PC-3 (cell line): ENCODE measurements around the gene CNPY4. TPM values are rescaled to one million over a fixed set of nuclear protein-coding genes. Genes with fewer than 3 reads are reported as not detected.

Experiments
- ATAC-seq: fragments of 200-7000 bp; cut with Tn5 transposase; 2 replicates; pipeline ENCODE4 v1.9.1; 2020; ENCODE audit warnings: mild to moderate bottlenecking, moderate library complexity
- BruUV-seq: library from RNA; stranded (reverse); fragments of 400-500 nt; replicated peaks from 2 replicates; lab custom pipeline; 2021; lab: Mats Ljungman, UMichigan
- CTCF ChIA-PET: fragments of 300-600 bp; sonication (Branson Sonifier 250); formaldehyde crosslinking; loops from one replicate; lab custom pipeline; 2022; ENCODE audit warnings: antibody characterized with exemption; lab: Charles Lee
- POLR2A ChIA-PET: fragments of 300-600 bp; sonication (Branson Sonifier 250); formaldehyde crosslinking; loops from one replicate; lab custom pipeline; 2022; ENCODE audit warnings: antibody characterized with exemption; ENCODE audit not compliant: unreplicated experiment; lab: Charles Lee
- DNase-seq: peaks from one replicate; pipeline ENCODE4 v3.0.0-alpha.2; 2015
- H2AFZ ChIP-seq: fragments of 300-600 bp; sonication (generic); 2 replicates; pipeline ENCODE4 v1.6.0; 2016; ENCODE audit warnings: antibody characterized with exemption, low read length
- H3F3A ChIP-seq: fragments of 300-600 bp; sonication (generic); one replicate; pipeline ENCODE4 v1.6.0; 2017; ENCODE audit warnings: antibody characterized with exemption, low read length, control low read depth, mild to moderate bottlenecking; ENCODE audit not compliant: unreplicated experiment
- H3K27ac ChIP-seq: fragments of 300-600 bp; sonication (generic); 2 replicates; pipeline ENCODE4 v1.5.1; 2016; ENCODE audit warnings: mild to moderate bottlenecking, low read length
- H3K27me3 ChIP-seq: fragments of 300-600 bp; sonication (generic); 2 replicates; pipeline ENCODE4 v1.6.1; 2016; ENCODE audit warnings: low read length, mixed read lengths
- H3K36me3 ChIP-seq: fragments of 300-600 bp; sonication (generic); 2 replicates; pipeline ENCODE4 v1.6.1; 2016; ENCODE audit warnings: low read depth, mixed run types, low read length, mixed read lengths
- H3K4me1 ChIP-seq: fragments of 300-600 bp; sonication (generic); 2 replicates; pipeline ENCODE4 v1.5.1; 2016; ENCODE audit warnings: low read length; ENCODE audit not compliant: insufficient read depth
- H3K4me2 ChIP-seq: fragments of 300-600 bp; sonication (generic); 2 replicates; pipeline ENCODE4 v1.6.0; 2016; ENCODE audit warnings: low read length
- H3K4me3 ChIP-seq: fragments of 300-600 bp; sonication (generic); 2 replicates; pipeline ENCODE4 v1.5.1; 2016; ENCODE audit warnings: mild to moderate bottlenecking, low read length, mixed read lengths
- H3K79me2 ChIP-seq: fragments of 300-600 bp; sonication (generic); 2 replicates; pipeline ENCODE4 v1.6.1; 2017; ENCODE audit warnings: low read length, mixed read lengths
- H3K9ac ChIP-seq: fragments of 300-600 bp; sonication (generic); 2 replicates; pipeline ENCODE4 v1.6.0; 2016; ENCODE audit warnings: mild to moderate bottlenecking, low read length
- H3K9me2 ChIP-seq: fragments of 300-600 bp; sonication (generic); replicated peaks from 2 replicates; pipeline ENCODE4 v1.6.1; 2016; ENCODE audit warnings: mixed run types, low read length, mixed read lengths
- H3K9me3 ChIP-seq: fragments of 300-600 bp; sonication (generic); 2 replicates; pipeline ENCODE4 v1.6.1; 2016; ENCODE audit warnings: low read length, mixed read lengths
- H4K20me1 ChIP-seq: fragments of 300-600 bp; sonication (generic); 2 replicates; pipeline ENCODE4 v1.6.1; 2016; ENCODE audit warnings: low read length, mixed read lengths
- EZH2 ChIP-seq: fragments of 300-600 bp; sonication (generic); IDR thresholded peaks from one replicate; pipeline ENCODE4 v1.6.1; 2017; ENCODE audit warnings: antibody characterized with exemption, mild to moderate bottlenecking, low read length; ENCODE audit not compliant: unreplicated experiment
- EZH2phosphoT487 ChIP-seq: fragments of 300-600 bp; sonication (generic); IDR thresholded peaks from 2 replicates; pipeline ENCODE4 v1.6.1; 2018; ENCODE audit warnings: mild to moderate bottlenecking, antibody characterized with exemption, low read length, borderline replicate concordance
- intact Hi-C: fragments of 100-400 bp; cut with micrococcal nuclease; formaldehyde crosslinking; loops from 2 replicates; pipeline ENCODE4 v1.9.0; 2023
- microRNA-seq: library from miRNA; unstranded; fragments of <30 nt; microRNA quantifications from one replicate; pipeline ENCODE4 v1.1.0, GENCODE V29; 2020; ENCODE audit not compliant: unreplicated experiment
- total RNA-seq: library from RNA; depleted of rRNA; stranded (reverse); fragments of >200 nt; gene quantifications from 2 replicates; pipeline ENCODE4 v1.2.3, GENCODE V29; 2014; rRNA removed
- TF ChIP-seq, protein P1 (sequence below): fragments of 300-600 bp; sonication (generic); conservative IDR thresholded peaks from 2 replicates; pipeline ENCODE4 v1.5.1; 2017; ENCODE audit warnings: antibody characterized with exemption, low read depth, mild to moderate bottlenecking, low read length

Gene CNPY4
- total RNA-seq, 1 experiment from 2014 or later = 7.5 TPM

DNA sequence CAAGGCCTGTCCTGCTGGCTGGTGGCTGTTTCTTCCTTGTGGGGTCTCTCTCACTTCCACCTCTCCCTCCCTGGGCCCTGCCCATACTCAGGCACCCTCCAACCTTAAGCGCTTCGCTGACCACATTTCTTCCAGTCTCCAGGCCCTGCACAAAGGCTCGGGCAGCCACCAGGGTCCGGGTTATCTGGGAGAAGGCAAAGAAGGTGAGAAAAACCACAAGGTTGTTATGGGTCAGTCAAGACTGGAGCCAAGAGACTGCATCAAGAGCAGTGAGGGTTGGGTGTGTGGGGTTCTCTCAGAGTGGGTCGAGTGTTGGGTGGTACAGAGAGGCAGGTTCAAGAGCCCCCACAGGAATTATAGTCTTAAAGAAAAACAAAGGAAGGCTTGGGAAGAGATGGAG is 55.1 kb downstream of the CNPY4 start:
- ChIA-PET POLR2A (no interaction called here), CTCF (no interaction called here)
- H3K36me3 ChIP-seq = no peaks in the 10 kb centered on the region
- no peaks in the 10 kb centered on the region for H3K9me2 ChIP-seq
- BruUV-seq = no TSS peak
- no peaks in the 10 kb centered on the region for H3F3A ChIP-seq
- H3K79me2 ChIP-seq = no peaks in the 10 kb centered on the region
- no peaks in the 10 kb centered on the region for H4K20me1 ChIP-seq
- no peak overlapping the region for H3K27ac ChIP-seq
- no peak for ATAC-seq
- intact Hi-C loops = no loop called here
- H3K4me1 ChIP-seq = peaks cover 9% of the 10 kb centered on the region; the same call in 1 of the 2 replicates
- H3K4me2 ChIP-seq = no peak overlapping the region
- DNase-seq = no peak
- no peaks in the 10 kb centered on the region for H3K9me3 ChIP-seq
- H3K4me3 ChIP-seq = no peak overlapping the region
- H2AFZ ChIP-seq = no peak overlapping the region
- TF ChIP-seq EZH2 (no peak), EZH2phosphoT487 (no peak)
- TF ChIP-seq, protein P1, sequence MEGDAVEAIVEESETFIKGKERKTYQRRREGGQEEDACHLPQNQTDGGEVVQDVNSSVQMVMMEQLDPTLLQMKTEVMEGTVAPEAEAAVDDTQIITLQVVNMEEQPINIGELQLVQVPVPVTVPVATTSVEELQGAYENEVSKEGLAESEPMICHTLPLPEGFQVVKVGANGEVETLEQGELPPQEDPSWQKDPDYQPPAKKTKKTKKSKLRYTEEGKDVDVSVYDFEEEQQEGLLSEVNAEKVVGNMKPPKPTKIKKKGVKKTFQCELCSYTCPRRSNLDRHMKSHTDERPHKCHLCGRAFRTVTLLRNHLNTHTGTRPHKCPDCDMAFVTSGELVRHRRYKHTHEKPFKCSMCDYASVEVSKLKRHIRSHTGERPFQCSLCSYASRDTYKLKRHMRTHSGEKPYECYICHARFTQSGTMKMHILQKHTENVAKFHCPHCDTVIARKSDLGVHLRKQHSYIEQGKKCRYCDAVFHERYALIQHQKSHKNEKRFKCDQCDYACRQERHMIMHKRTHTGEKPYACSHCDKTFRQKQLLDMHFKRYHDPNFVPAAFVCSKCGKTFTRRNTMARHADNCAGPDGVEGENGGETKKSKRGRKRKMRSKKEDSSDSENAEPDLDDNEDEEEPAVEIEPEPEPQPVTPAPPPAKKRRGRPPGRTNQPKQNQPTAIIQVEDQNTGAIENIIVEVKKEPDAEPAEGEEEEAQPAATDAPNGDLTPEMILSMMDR = no peak
- H3K27me3 ChIP-seq = no peaks in the 10 kb centered on the region
- H3K9ac ChIP-seq = no peak overlapping the region

Small RNAs within 50 kb of the gene (microRNA-seq; reads per million reads assigned to microRNA genes)
- 3,142 reads per million, percentile 90 among the genes with 10 or more reads in this experiment for gene MIR106B
- 441 reads per million, percentile 79 among the genes with 10 or more reads in this experiment for gene MIR25
- 0.75 reads per million for gene MIR4658
- 6,445 reads per million, percentile 94 among the genes with 10 or more reads in this experiment for gene MIR93

Other genes starting within 250 kb of the CNPY4 start
- gene OR2AE1, start 242.6 kb upstream of the CNPY4 start, total RNA-seq = 0.18 TPM in 1 of 2 replicates, not detected in the other
- 11.1 and 13.9 TPM in 2 replicates for gene TRIM4, start 200.1 kb upstream of the CNPY4 start, total RNA-seq
- gene GJC3, start 190.0 kb upstream of the CNPY4 start, total RNA-seq = 0.18 TPM in 1 of 2 replicates, not detected in the other
- gene AZGP1, start 143.6 kb upstream of the CNPY4 start, total RNA-seq = 0.18 TPM in 1 of 2 replicates, not detected in the other
- gene ZKSCAN1, start 104.0 kb upstream of the CNPY4 start, total RNA-seq = 13.6 and 13.9 TPM in 2 replicates
- 4.7 and 7.3 TPM in 2 replicates for gene ZSCAN21, start 69.9 kb upstream of the CNPY4 start, total RNA-seq
- 16.5 and 18.0 TPM in 2 replicates for gene ZNF3, start 37.9 kb upstream of the CNPY4 start, total RNA-seq
- 95.7 and 110 TPM in 2 replicates for gene COPS6, start 30.7 kb upstream of the CNPY4 start, total RNA-seq
- gene MCM7, start 18.2 kb upstream of the CNPY4 start, total RNA-seq = 208 and 226 TPM in 2 replicates
- gene AP4M1, start 18.0 kb upstream of the CNPY4 start, total RNA-seq = 17.9 and 23.9 TPM in 2 replicates
- gene TAF6, start 276 bp upstream of the CNPY4 start, total RNA-seq = 51.4 and 58.6 TPM in 2 replicates
- 2.7 and 4.3 TPM in 2 replicates for gene MBLAC1, start 7.3 kb downstream of the CNPY4 start, total RNA-seq
- gene LAMTOR4, start 29.3 kb downstream of the CNPY4 start, total RNA-seq = 107 and 146 TPM in 2 replicates
- 19.2 and 20.3 TPM in 2 replicates for gene TRAPPC14, start 39.1 kb downstream of the CNPY4 start, total RNA-seq
- 0.23 and 1.1 TPM in 2 replicates for gene GAL3ST4, start 49.0 kb downstream of the CNPY4 start, total RNA-seq
- gene GPC2, start 57.7 kb downstream of the CNPY4 start, total RNA-seq = 1.6 and 2.3 TPM in 2 replicates
- 0.07 and 1.2 TPM in 2 replicates for gene STAG3, start 58.3 kb downstream of the CNPY4 start, total RNA-seq
- gene PVRIG, start 100.3 kb downstream of the CNPY4 start, total RNA-seq = not detected in 2 replicates
- not detected in 2 replicates for gene SPDYE3, start 188.1 kb downstream of the CNPY4 start, total RNA-seq
- gene PILRB, start 238.5 kb downstream of the CNPY4 start, total RNA-seq = 71.6 and 74.1 TPM in 2 replicates